BJ (cell line): Measurements from ENCODE around the gene ZBTB47. TPM values are rescaled to one million over a fixed set of nuclear protein-coding genes. Genes with fewer than 3 reads are reported as not detected.

Experiments used
- CTCF ChIA-PET: fragments of 350-600 bp; formaldehyde crosslinking; extraction: SDS; loops from one replicate; lab custom pipeline; 2021; ENCODE audit warnings: antibody characterized with exemption, inconsistent platforms; lab: Yijun Ruan, JAX
- POLR2A ChIA-PET: fragments of 300-600 bp; sonication (Branson Sonifier 250); formaldehyde crosslinking; extraction: SDS; loops from one replicate; lab custom pipeline; 2021; ENCODE audit warnings: antibody characterized with exemption; lab: Charles Lee
- DNase-seq: peaks from one replicate; pipeline ENCODE4 v3.0.0-alpha.2; 2011; ENCODE audit warnings: low read depth
- H3K27me3 ChIP-seq: 2 replicates; pipeline ENCODE4 v1.6.0; 2011; ENCODE audit warnings: low read length; ENCODE audit not compliant: control insufficient read depth, insufficient read depth
- H3K36me3 ChIP-seq: 2 replicates; pipeline ENCODE4 v1.5.1; 2011; ENCODE audit warnings: low read length; ENCODE audit not compliant: control insufficient read depth, insufficient read depth
- H3K4me3 ChIP-seq: 2 replicates; pipeline ENCODE4 v1.5.1; 2011; ENCODE audit warnings: low read depth, mild to moderate bottlenecking, control low read depth, low read length
- CTCF ChIP-seq: IDR thresholded peaks from 2 replicates; pipeline ENCODE4 v1.5.1; 2011; ENCODE audit warnings: low read depth, mild to moderate bottlenecking, control low read depth, inconsistent platforms, low read length, moderate library complexity; ENCODE audit not compliant: insufficient read depth
- polyA plus RNA-seq: library from polyadenylated mRNA; depleted of rRNA; stranded (reverse); fragments of >200 nt; gene quantifications from 2 replicates; pipeline ENCODE4 v1.2.3, GENCODE V29; 2011

Gene ZBTB47
- polyA plus RNA-seq, 1 experiment = 30.1 TPM

GRCh38 chr3:42672515-42672914, 19.0 kb downstream of the ZBTB47 start:
- no peak for TF ChIP-seq CTCF
- no peaks in the 10 kb centered on the region for H3K36me3 ChIP-seq

GRCh38 chr3:42673082-42673481, 19.6 kb downstream of the ZBTB47 start:
- Histone ChIP-seq H3K36me3 (no peaks in the 10 kb centered on the region), H3K27me3 (peaks cover 1% of the 10 kb centered on the region; the same call in 1 of the 2 replicates), H3K4me3 (no peak overlapping the region)
- no peak for TF ChIP-seq CTCF
- no peak for DNase-seq
- CTCF ChIA-PET = no interaction called here
- POLR2A ChIA-PET = no interaction called here

More at GRCh38 chr3:42672515-42672914, 19.0 kb downstream of the ZBTB47 start:
- peaks cover 1% of the 10 kb centered on the region; the same call in 1 of the 2 replicates for H3K27me3 ChIP-seq
- H3K4me3 ChIP-seq = no peak overlapping the region
- POLR2A ChIA-PET = no interaction called here
- CTCF ChIA-PET = no interaction called here
- DNase-seq = no peak

- Histone ChIP-seq H3K4me3 (no peak overlapping the region), H3K36me3 (no peaks in the 10 kb centered on the region), H3K27me3 (no peaks in the 10 kb centered on the region)
- CTCF ChIA-PET = no interaction called here
- no peak for TF ChIP-seq CTCF
- POLR2A ChIA-PET = no interaction called here
- DNase-seq = no peak
Measured at GRCh38 chr3:42674146-42674545, 20.6 kb downstream of the ZBTB47 start.

- no peaks in the 10 kb centered on the region for H3K27me3 ChIP-seq
- H3K36me3 ChIP-seq = no peaks in the 10 kb centered on the region
- no peak for TF ChIP-seq CTCF
- POLR2A ChIA-PET = no interaction called here
- DNase-seq = no peak
- CTCF ChIA-PET = no interaction called here
- no peak overlapping the region for H3K4me3 ChIP-seq
Measured at GRCh38 chr3:42675909-42676308, 22.4 kb downstream of the ZBTB47 start.

- CTCF ChIA-PET = no interaction called here
- no peak for DNase-seq
- Histone ChIP-seq H3K27me3 (no peaks in the 10 kb centered on the region), H3K4me3 (no peak overlapping the region), H3K36me3 (no peaks in the 10 kb centered on the region)
- POLR2A ChIA-PET = no interaction called here
- TF ChIP-seq CTCF = no peak
Measured at GRCh38 chr3:42678447-42678846, 24.9 kb downstream of the ZBTB47 start.
